Fibroblast of lung (primary cell): ENCODE measurements around the gene SPPL3. TPM values are rescaled to one million over a fixed set of nuclear protein-coding genes. Genes with fewer than 3 reads are reported as not detected.

Experiments used
- DNase-seq, 2 donors: peaks; one replicate each; pipeline versions ENCODE4 v3.0.0 to v3.0.0-alpha.2; 2010; ENCODE audit warnings: low read depth in 2 of 2
- H2AFZ ChIP-seq: 2 replicates; pipeline ENCODE4 v1.5.1; 2012; ENCODE audit warnings: low read length, control low read depth, inconsistent platforms
- H3K27ac ChIP-seq: 2 replicates; pipeline ENCODE4 v1.5.1; 2011; ENCODE audit warnings: low read length, control low read depth; ENCODE audit not compliant: insufficient read depth
- H3K27me3 ChIP-seq: 2 replicates; pipeline ENCODE4 v1.5.1; 2011; ENCODE audit warnings: mild to moderate bottlenecking, low read length; ENCODE audit not compliant: control insufficient read depth, insufficient read depth
- H3K36me3 ChIP-seq: 2 replicates; pipeline ENCODE4 v1.5.1; 2011; ENCODE audit warnings: low read length; ENCODE audit not compliant: control insufficient read depth, insufficient read depth
- H3K4me1 ChIP-seq: 2 replicates; pipeline ENCODE4 v1.5.1; 2011; ENCODE audit warnings: low read length; ENCODE audit not compliant: control insufficient read depth, insufficient read depth; ENCODE audit errors: extremely low read depth
- H3K4me2 ChIP-seq: 2 replicates; pipeline ENCODE4 v1.5.1; 2011; ENCODE audit warnings: low read length, control low read depth; ENCODE audit not compliant: insufficient read depth; ENCODE audit errors: extremely low read depth
- H3K4me3 ChIP-seq, 4 experiments: fragments of 200-600 bp in 1 of 4; sonication (generic) in 1 of 4; replicated peaks in 1 of 4; 2 replicates each; pipeline ENCODE4 v1.5.1; 2011 to 2016; ENCODE audit warnings: low read length in 4 of 4, low read depth in 3 of 4, mild to moderate bottlenecking in 3 of 4, control low read depth in 2 of 4, inconsistent platforms in 1 of 4, mixed read lengths in 1 of 4; ENCODE audit not compliant: insufficient read depth in 1 of 4; ENCODE audit errors: control extremely low read depth in 1 of 4
- H3K79me2 ChIP-seq: 2 replicates; pipeline ENCODE4 v1.5.1; 2012; ENCODE audit warnings: mild to moderate bottlenecking, low read length, inconsistent platforms; ENCODE audit not compliant: control insufficient read depth, insufficient read depth
- H3K9ac ChIP-seq: 2 replicates; pipeline ENCODE4 v1.5.1; 2011; ENCODE audit warnings: mild to moderate bottlenecking, low read length, control low read depth; ENCODE audit not compliant: insufficient read depth
- H3K9me3 ChIP-seq: 2 replicates; pipeline ENCODE4 v1.5.1; 2012; ENCODE audit warnings: low read depth, low read length; ENCODE audit not compliant: control insufficient read depth, insufficient read depth
- H4K20me1 ChIP-seq: 2 replicates; pipeline ENCODE4 v1.5.1; 2011; ENCODE audit warnings: low read length; ENCODE audit not compliant: control insufficient read depth, insufficient read depth; ENCODE audit errors: extremely low read depth
- CTCF ChIP-seq, 2 donors: IDR thresholded peaks in 1 of 2; conservative IDR thresholded peaks in 1 of 2; 1 replicate in 1 of 2; 2 replicates in 1 of 2; pipeline ENCODE4 v1.5.1; 2011 to 2012; ENCODE audit warnings: low read length in 2 of 2, control low read depth in 1 of 2, inconsistent platforms in 1 of 2, low read depth in 1 of 2, mild to moderate bottlenecking in 1 of 2
- EZH2 ChIP-seq: IDR thresholded peaks from 2 replicates; pipeline ENCODE4 v1.5.1; 2012; ENCODE audit warnings: low read length, control low read depth, mild to moderate bottlenecking; ENCODE audit errors: missing control alignments
- polyA plus RNA-seq, 2 donors: library from polyadenylated mRNA; depleted of rRNA in 1 of 2; stranded (reverse) in 1 of 2; unstranded in 1 of 2; fragments of >200 nt; gene quantifications; 2 replicates each; pipeline ENCODE4 v1.2.1, GENCODE V29; 2011 to 2012; ENCODE audit warnings: missing spikeins in 1 of 2
- total RNA-seq: library from RNA; depleted of rRNA; stranded (reverse); fragments of >200 nt; gene quantifications from 2 replicates; pipeline ENCODE4 v1.2.1, GENCODE V29; 2014

The SPPL3 gene
- total and polyA plus RNA-seq, 2 donors (not counting 1 experiment from before 2014, with no cell fraction given), result 7.1 to 41.4 TPM

GRCh38 chr12:120930032-120930431 is 25.9 kb upstream of the SPPL3 start:
- no peak overlapping the region for H3K27ac ChIP-seq
- H3K4me3 ChIP-seq, result no peak overlapping the region
- H3K79me2 ChIP-seq, result no peaks in the 10 kb centered on the region
- no peaks in the 10 kb centered on the region for H3K4me1 ChIP-seq
- TF ChIP-seq CTCF (conservative IDR thresholded peaks at IDR 0.05 in 1 of 2, IDR thresholded peaks at IDR 0.05 in 1 of 2; ENCODE audit: low read depth in 1 of 2, low read length in 2 of 2), result no peak
- no peak for TF ChIP-seq EZH2
- H2AFZ ChIP-seq, result no peak overlapping the region
- H3K4me2 ChIP-seq, result no peak overlapping the region
- no peak for DNase-seq
- H4K20me1 ChIP-seq, result no peaks in the 10 kb centered on the region
- no peaks in the 10 kb centered on the region for H3K9me3 ChIP-seq
- no peaks in the 10 kb centered on the region for H3K36me3 ChIP-seq
- no peak overlapping the region for H3K9ac ChIP-seq
- H3K27me3 ChIP-seq, result no peaks in the 10 kb centered on the region

GRCh38 chr12:120928864-120929652 is 24.9 kb upstream of the SPPL3 start:
- no peak overlapping the region for H3K27ac ChIP-seq
- TF ChIP-seq CTCF (conservative IDR thresholded peaks at IDR 0.05 in 1 of 2, IDR thresholded peaks at IDR 0.05 in 1 of 2; ENCODE audit: low read depth in 1 of 2, low read length in 2 of 2) (no peak), EZH2 (no peak)
- no peaks in the 10 kb centered on the region for H3K4me1 ChIP-seq
- no peak overlapping the region for H2AFZ ChIP-seq
- H3K4me3 ChIP-seq, result no peak overlapping the region
- H3K36me3 ChIP-seq, result no peaks in the 10 kb centered on the region
- H3K4me2 ChIP-seq, result no peak overlapping the region
- DNase-seq, result no peak
- H4K20me1 ChIP-seq, result no peaks in the 10 kb centered on the region
- H3K9me3 ChIP-seq, result no peaks in the 10 kb centered on the region
- no peaks in the 10 kb centered on the region for H3K79me2 ChIP-seq
- no peaks in the 10 kb centered on the region for H3K27me3 ChIP-seq
- no peak overlapping the region for H3K9ac ChIP-seq

- H3K4me2 ChIP-seq, result no peak overlapping the region
- no peaks in the 10 kb centered on the region for H3K36me3 ChIP-seq
Observed at GRCh38 chr12:120925740-120926563, 21.8 kb upstream of the SPPL3 start.

More at GRCh38 chr12:120925740-120926563, 21.8 kb upstream of the SPPL3 start:
- Histone ChIP-seq H4K20me1 (no peaks in the 10 kb centered on the region), H3K4me3 (no peak overlapping the region), H3K4me1 (no peaks in the 10 kb centered on the region), H3K9ac (no peak overlapping the region), H3K27ac (no peak overlapping the region), H3K79me2 (no peaks in the 10 kb centered on the region), H3K9me3 (no peaks in the 10 kb centered on the region), H3K27me3 (no peaks in the 10 kb centered on the region), H2AFZ (no peak overlapping the region)
- no peak for DNase-seq
- TF ChIP-seq EZH2, result no peak
- no peak for TF ChIP-seq CTCF (conservative IDR thresholded peaks at IDR 0.05 in 1 of 2, IDR thresholded peaks at IDR 0.05 in 1 of 2; ENCODE audit: low read depth in 1 of 2, low read length in 2 of 2)
